KG1 (cell line): Measurements from ENCODE around the gene DHCR7.

Source experiments
- DNase-seq: peaks from one replicate; lab custom pipeline; 2025; lab: John Stamatoyannopoulos, UW

DHCR7 gene

GRCh38 chr11:71477641-71478527, 29.7 kb upstream of the DHCR7 start:
- DNase-seq: no peak

GRCh38 chr11:71476926-71477640, 28.9 kb upstream of the DHCR7 start:
- DNase-seq: no peak

GRCh38 chr11:71476031-71476430, 27.8 kb upstream of the DHCR7 start:
- no peak for DNase-seq

GRCh38 chr11:71474771-71475483, 26.7 kb upstream of the DHCR7 start:
- DNase-seq: no peak

- DNase-seq: no peak
Measured at GRCh38 chr11:71474141-71474770, 26.1 kb upstream of the DHCR7 start.

GRCh38 chr11:71473793-71474080, 25.5 kb upstream of the DHCR7 start:
- no peak for DNase-seq

- no peak for DNase-seq
Measured at GRCh38 chr11:71472941-71473792, 25.0 kb upstream of the DHCR7 start.

- no peak for DNase-seq
Measured at GRCh38 chr11:71472357-71472885, 24.2 kb upstream of the DHCR7 start.

GRCh38 chr11:71470946-71471345, 22.8 kb upstream of the DHCR7 start:
- DNase-seq: no peak

- no peak for DNase-seq
Measured at GRCh38 chr11:71467164-71467563, 19.0 kb upstream of the DHCR7 start.

- no peak for DNase-seq
Measured at GRCh38 chr11:71466358-71466757, 18.2 kb upstream of the DHCR7 start.

GRCh38 chr11:71465054-71465453, 16.9 kb upstream of the DHCR7 start:
- DNase-seq: no peak

GRCh38 chr11:71463331-71464211, 15.4 kb upstream of the DHCR7 start:
- no peak for DNase-seq

GRCh38 chr11:71462726-71463125, 14.5 kb upstream of the DHCR7 start:
- no peak for DNase-seq

GRCh38 chr11:71461696-71462095, 13.5 kb upstream of the DHCR7 start:
- no peak for DNase-seq

- DNase-seq: no peak
Measured at GRCh38 chr11:71459767-71460320, 11.7 kb upstream of the DHCR7 start.

- no peak for DNase-seq
Measured at GRCh38 chr11:71459076-71459766, 11.0 kb upstream of the DHCR7 start.

- DNase-seq: no peak
Measured at GRCh38 chr11:71458146-71459070, 10.2 kb upstream of the DHCR7 start.
